ENCODE data around the gene MAPK8IP3. TPM values are rescaled to one million over a fixed set of nuclear protein-coding genes. Genes with fewer than 3 reads are reported as not detected.
A peak's percentile ranks its signal among the peaks of the same experiment; 100 is the strongest.

Gene MAPK8IP3
- total RNA-seq, 1 experiment from 2014 or later, result 41.1 TPM

- Histone ChIP-seq H2AFZ (ENCODE audit: low read length) (no peak overlapping the region), H3K4me3 (ENCODE audit: low read length) (peak overlapping the region; percentile 86), H4K20me1 (ENCODE audit: low read length) (peaks cover 3% of the 10 kb centered on the region; the same call in 1 of the 2 replicates), H3F3A (ENCODE audit: low read length, unreplicated experiment) (no peaks in the 10 kb centered on the region), H3K27ac (ENCODE audit: low read length) (peak overlapping the region; percentile 65), H3K36me3 (ENCODE audit: low read depth, low read length) (no peaks in the 10 kb centered on the region), H3K27me3 (ENCODE audit: low read length) (no peaks in the 10 kb centered on the region), H3K9me2 (replicated peaks; ENCODE audit: low read length) (no peaks in the 10 kb centered on the region), H3K4me1 (ENCODE audit: insufficient read depth, low read length) (peaks cover 12% of the 10 kb centered on the region; the same call in 1 of the 2 replicates), H3K9ac (ENCODE audit: low read length) (peak overlapping the region; percentile 93), H3K79me2 (ENCODE audit: low read length) (peaks cover 34% of the 10 kb centered on the region), H3K4me2 (ENCODE audit: low read length) (peak overlapping the region; percentile 100), H3K9me3 (ENCODE audit: low read length) (no peaks in the 10 kb centered on the region)
- ATAC-seq, result no peak
- ChIA-PET CTCF (no interaction called here), POLR2A (ENCODE audit: unreplicated experiment) (interaction anchor here (1.2 kb wide), 1 partner anchor 11 kb away, joined by 14 read pairs; the partner anchor contains the start of genes NUBP2 and SPSB3)
- TF ChIP-seq EZH2 (IDR thresholded peaks at IDR 0.05; ENCODE audit: low read length, unreplicated experiment), result no peak
- TF ChIP-seq EZH2phosphoT487 (IDR thresholded peaks at IDR 0.05; ENCODE audit: borderline replicate concordance, low read length), result no peak
- no peak for TF ChIP-seq CTCF (conservative IDR thresholded peaks at IDR 0.05; ENCODE audit: low read depth, low read length)
- no peak for DNase-seq
- intact Hi-C loops (cut with micrococcal nuclease), result loop anchor here (5.0 kb wide), 1 partner anchor 95 kb away; the partner anchor contains the start of gene JPT2
- TSS peak; percentile 77 for BruUV-seq (replicated peaks)
Observed at GRCh38 chr16:1771864-1772361, 65.9 kb downstream of the MAPK8IP3 start.

DNA sequence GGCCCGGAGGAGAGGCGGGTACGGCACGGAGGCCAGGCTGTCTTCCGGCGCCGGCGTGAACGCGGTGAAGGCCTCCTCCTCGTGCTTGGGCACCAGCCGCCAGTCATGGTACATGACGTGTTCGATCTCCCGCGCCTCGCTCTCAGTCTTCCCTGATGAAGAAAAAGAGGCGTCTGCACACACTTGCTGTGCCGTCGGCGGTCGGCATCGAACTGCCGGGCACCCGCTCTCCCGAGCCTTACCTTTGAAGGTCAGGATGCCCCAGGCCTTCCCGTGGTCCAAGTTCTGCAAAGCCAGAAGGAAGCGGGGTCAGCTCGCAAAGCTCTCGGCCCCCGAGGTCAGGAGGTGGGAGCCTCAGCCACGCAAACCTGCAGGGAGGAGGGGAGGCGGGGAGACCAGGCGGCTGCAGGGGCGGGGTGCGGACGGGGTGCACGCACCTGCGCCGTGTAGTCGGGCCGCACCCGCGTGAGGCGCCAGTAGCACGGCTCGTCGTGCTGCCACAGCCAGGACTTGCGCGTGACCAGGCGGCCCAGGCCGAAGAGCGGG is 66.4 kb downstream of the MAPK8IP3 start, which contains the start of gene EME2:
Gene EME2 (plus strand): TSS at position 449 of the 546 bp plus-strand sequence. CDS start 418 bp downstream, outside the sequence.
- ChIA-PET POLR2A (ENCODE audit: unreplicated experiment) (interaction anchor here (0.6 to 1.2 kb wide), 2 partner anchors 10 to 212 kb away, joined by 3 to 14 read pairs; partner anchors contain the start of genes NUBP2 and SPSB3), CTCF (no interaction called here)
- Histone ChIP-seq H3K9me3 (ENCODE audit: low read length) (no peaks in the 10 kb centered on the region), H3K4me2 (ENCODE audit: low read length) (peak within 1 kb of the TSS; percentile 100), H4K20me1 (ENCODE audit: low read length) (peaks cover 3% of the 10 kb centered on the region; the same call in 1 of the 2 replicates), H3K9me2 (replicated peaks; ENCODE audit: low read length) (no peaks in the 10 kb centered on the region), H2AFZ (ENCODE audit: low read length) (peak within 1 kb of the TSS; percentile 64; the same call in 1 of the 2 replicates), H3K79me2 (ENCODE audit: low read length) (peaks cover 34% of the 10 kb centered on the region), H3K4me3 (ENCODE audit: low read length) (peak within 1 kb of the TSS; percentile 86), H3K4me1 (ENCODE audit: insufficient read depth, low read length) (peaks cover 12% of the 10 kb centered on the region; the same call in 1 of the 2 replicates), H3K9ac (ENCODE audit: low read length) (peak within 1 kb of the TSS; percentile 93), H3K27me3 (ENCODE audit: low read length) (no peaks in the 10 kb centered on the region), H3K27ac (ENCODE audit: low read length) (peak within 1 kb of the TSS; percentile 65), H3F3A (ENCODE audit: low read length, unreplicated experiment) (no peaks in the 10 kb centered on the region), H3K36me3 (ENCODE audit: low read depth, low read length) (no peaks in the 10 kb centered on the region)
- DNase-seq (no peak), ATAC-seq (no peak)
- BruUV-seq (replicated peaks), result no TSS peak
- intact Hi-C loops (cut with micrococcal nuclease), result loop anchor here (5.0 kb wide), 1 partner anchor 95 kb away; the partner anchor contains the start of gene JPT2
- TF ChIP-seq EZH2 (IDR thresholded peaks at IDR 0.05; ENCODE audit: low read length, unreplicated experiment) (no peak), CTCF (conservative IDR thresholded peaks at IDR 0.05; ENCODE audit: low read depth, low read length) (no peak), EZH2phosphoT487 (IDR thresholded peaks at IDR 0.05; ENCODE audit: borderline replicate concordance, low read length) (no peak)
